PC-9 (cell line): ENCODE results near the gene PRKD1. TPM values are rescaled to one million over a fixed set of nuclear protein-coding genes. Genes with fewer than 3 reads are reported as not detected.

Source experiments
- BruUV-seq: library from RNA; stranded (reverse); fragments of 400-500 nt; replicated peaks from 2 replicates; lab custom pipeline; 2021; lab: Mats Ljungman, UMichigan
- CTCF ChIA-PET: fragments of 300-600 bp; sonication (Branson Sonifier 250); formaldehyde crosslinking; loops from one replicate; lab custom pipeline; 2022; ENCODE audit warnings: antibody characterized with exemption; lab: Charles Lee
- POLR2A ChIA-PET: fragments of 300-600 bp; sonication (Branson Sonifier 250); formaldehyde crosslinking; loops from one replicate; lab custom pipeline; 2022; ENCODE audit warnings: antibody characterized with exemption; ENCODE audit not compliant: unreplicated experiment; lab: Charles Lee
- DNase-seq, 2 experiments: peaks; one replicate each; pipeline versions ENCODE4 v3.0.0 to v3.0.0-alpha.2; 2015 to 2022; ENCODE audit warnings: mixed read lengths in 1 of 2
- H2AFZ ChIP-seq: fragments of 200-600 bp; sonication (generic); 2 replicates; pipeline ENCODE4 v1.8.1; 2017; ENCODE audit warnings: antibody characterized with exemption
- H3F3A ChIP-seq: fragments of 200-600 bp; sonication (generic); 2 replicates; pipeline ENCODE4 v1.8.1; 2017; ENCODE audit warnings: antibody characterized with exemption, mild to moderate bottlenecking, low read depth; ENCODE audit not compliant: insufficient read depth
- H3K27ac ChIP-seq: fragments of 200-600 bp; sonication (generic); 2 replicates; pipeline ENCODE4 v1.6.1; 2016; ENCODE audit warnings: mixed run types
- H3K27me3 ChIP-seq: fragments of 200-600 bp; sonication (generic); 2 replicates; pipeline ENCODE4 v1.6.1; 2016; ENCODE audit warnings: low read depth, mixed run types; ENCODE audit not compliant: insufficient read depth
- H3K36me3 ChIP-seq: fragments of 200-600 bp; sonication (generic); 2 replicates; pipeline ENCODE4 v1.6.1; 2016; ENCODE audit warnings: low read depth, mixed run types
- H3K4me1 ChIP-seq: fragments of 200-600 bp; sonication (generic); replicated peaks from 2 replicates; pipeline ENCODE4 v1.6.1; 2016; ENCODE audit warnings: mixed run types; ENCODE audit not compliant: insufficient read depth
- H3K4me2 ChIP-seq: fragments of 200-600 bp; sonication (generic); 2 replicates; pipeline ENCODE4 v1.6.1; 2017; ENCODE audit warnings: mixed run types
- H3K4me3 ChIP-seq: fragments of 200-600 bp; sonication (generic); 2 replicates; pipeline ENCODE4 v1.6.1; 2016; ENCODE audit warnings: mixed run types
- H3K79me2 ChIP-seq: fragments of 200-600 bp; sonication (generic); 2 replicates; pipeline ENCODE4 v1.6.1; 2017; ENCODE audit warnings: low read depth, mixed run types
- H3K9me2 ChIP-seq: fragments of 200-600 bp; sonication (generic); 2 replicates; pipeline ENCODE4 v1.8.1; 2017; ENCODE audit warnings: mild to moderate bottlenecking; ENCODE audit not compliant: insufficient read depth
- H3K9me3 ChIP-seq: fragments of 200-600 bp; sonication (generic); 2 replicates; pipeline ENCODE4 v1.8.1; 2016; ENCODE audit warnings: low read depth; ENCODE audit not compliant: insufficient read depth
- H4K20me1 ChIP-seq: fragments of 200-600 bp; sonication (generic); 2 replicates; pipeline ENCODE4 v1.8.1; 2017; ENCODE audit not compliant: insufficient read depth
- EZH2 ChIP-seq: fragments of 200-600 bp; sonication (generic); IDR thresholded peaks from 2 replicates; pipeline ENCODE4 v1.8.0; 2017; ENCODE audit warnings: antibody characterized with exemption, low read depth
- intact Hi-C: fragments of 100-400 bp; cut with micrococcal nuclease; formaldehyde crosslinking; loops from one replicate; pipeline ENCODE4 v1.10.0; 2022; ENCODE audit not compliant: unreplicated experiment
- total RNA-seq: library from RNA; stranded (reverse); gene quantifications from 2 replicates; pipeline ENCODE4 v1.2.3, GENCODE V29; 2021
- TF ChIP-seq, protein P1 (sequence below): fragments of 200-600 bp; sonication (generic); conservative IDR thresholded peaks from 2 replicates; pipeline ENCODE4 v1.6.1; 2017; ENCODE audit warnings: mixed run types, antibody characterized with exemption, mild to moderate bottlenecking, moderate library complexity

PRKD1 gene
- total RNA-seq, 1 experiment from 2014 or later: 0.98 TPM

DNA sequence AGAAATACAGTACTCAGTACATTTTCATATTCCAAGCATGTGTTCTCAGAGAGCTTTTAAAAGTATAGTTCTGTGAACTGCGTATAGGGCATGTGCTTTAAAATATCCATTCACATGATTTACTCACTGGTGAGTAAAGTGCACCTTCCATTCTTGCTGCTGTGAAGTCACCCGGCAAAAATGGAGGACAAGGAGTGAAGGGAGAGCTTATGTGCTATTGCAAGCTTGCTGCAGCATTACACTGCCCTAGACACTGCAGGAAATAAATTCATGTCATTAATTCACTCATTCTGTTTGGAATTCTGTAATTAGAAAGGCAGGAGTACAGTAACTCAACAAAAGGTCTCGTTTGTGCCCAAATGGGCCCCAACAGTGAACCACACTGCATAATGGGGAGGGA lies 347.8 kb downstream of the PRKD1 start:
- Histone ChIP-seq H3K4me3 (no peak overlapping the region), H2AFZ (no peak overlapping the region), H4K20me1 (no peaks in the 10 kb centered on the region), H3K9me2 (no peaks in the 10 kb centered on the region), H3K4me1 (no peaks in the 10 kb centered on the region), H3K27me3 (no peaks in the 10 kb centered on the region), H3F3A (no peaks in the 10 kb centered on the region), H3K9me3 (no peaks in the 10 kb centered on the region), H3K4me2 (no peak overlapping the region), H3K36me3 (no peaks in the 10 kb centered on the region), H3K79me2 (no peaks in the 10 kb centered on the region), H3K27ac (no peak overlapping the region)
- no peak for TF ChIP-seq EZH2
- TF ChIP-seq, protein P1, sequence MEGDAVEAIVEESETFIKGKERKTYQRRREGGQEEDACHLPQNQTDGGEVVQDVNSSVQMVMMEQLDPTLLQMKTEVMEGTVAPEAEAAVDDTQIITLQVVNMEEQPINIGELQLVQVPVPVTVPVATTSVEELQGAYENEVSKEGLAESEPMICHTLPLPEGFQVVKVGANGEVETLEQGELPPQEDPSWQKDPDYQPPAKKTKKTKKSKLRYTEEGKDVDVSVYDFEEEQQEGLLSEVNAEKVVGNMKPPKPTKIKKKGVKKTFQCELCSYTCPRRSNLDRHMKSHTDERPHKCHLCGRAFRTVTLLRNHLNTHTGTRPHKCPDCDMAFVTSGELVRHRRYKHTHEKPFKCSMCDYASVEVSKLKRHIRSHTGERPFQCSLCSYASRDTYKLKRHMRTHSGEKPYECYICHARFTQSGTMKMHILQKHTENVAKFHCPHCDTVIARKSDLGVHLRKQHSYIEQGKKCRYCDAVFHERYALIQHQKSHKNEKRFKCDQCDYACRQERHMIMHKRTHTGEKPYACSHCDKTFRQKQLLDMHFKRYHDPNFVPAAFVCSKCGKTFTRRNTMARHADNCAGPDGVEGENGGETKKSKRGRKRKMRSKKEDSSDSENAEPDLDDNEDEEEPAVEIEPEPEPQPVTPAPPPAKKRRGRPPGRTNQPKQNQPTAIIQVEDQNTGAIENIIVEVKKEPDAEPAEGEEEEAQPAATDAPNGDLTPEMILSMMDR: no peak
- ChIA-PET CTCF (no interaction called here), POLR2A (interaction anchor here (0.6 kb wide), 1 partner anchor 114 kb away, joined by 3 read pairs; no protein-coding TSS in a partner anchor)
- DNase-seq: no peak
- BruUV-seq: no TSS peak
- intact Hi-C loops: no loop called here

DNA sequence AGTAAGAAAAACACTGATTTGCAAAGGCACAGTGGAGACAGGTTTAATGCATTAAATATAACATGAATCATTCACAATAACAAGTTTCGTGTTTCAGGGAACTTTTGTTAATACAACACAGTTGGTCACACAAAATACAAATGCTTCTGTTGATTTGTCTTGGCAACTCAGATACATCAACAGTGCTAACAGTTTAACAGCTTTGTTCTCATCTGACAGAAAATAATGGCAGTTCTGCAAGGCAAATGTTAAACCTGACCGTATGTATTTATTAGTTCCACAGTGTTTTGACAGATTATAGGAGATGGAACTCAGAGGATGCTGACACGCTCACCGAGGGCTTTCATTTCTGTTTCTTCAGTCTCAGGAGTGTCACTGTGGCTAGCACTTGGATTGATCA lies 350.7 kb downstream of the PRKD1 start:
- no peaks in the 10 kb centered on the region for H3K9me3 ChIP-seq
- H3K27me3 ChIP-seq: no peaks in the 10 kb centered on the region
- H3K27ac ChIP-seq: no peak overlapping the region
- no peak overlapping the region for H2AFZ ChIP-seq
- H3F3A ChIP-seq: no peaks in the 10 kb centered on the region
- H4K20me1 ChIP-seq: no peaks in the 10 kb centered on the region
- ChIA-PET POLR2A (no interaction called here), CTCF (no interaction called here)
- TF ChIP-seq, protein P1: no peak
- no peak for TF ChIP-seq EZH2
- intact Hi-C loops: no loop called here
- no peaks in the 10 kb centered on the region for H3K79me2 ChIP-seq
- H3K4me1 ChIP-seq: no peaks in the 10 kb centered on the region
- H3K4me2 ChIP-seq: no peak overlapping the region
- no TSS peak for BruUV-seq
- no peaks in the 10 kb centered on the region for H3K9me2 ChIP-seq
- DNase-seq: no peak
- no peak overlapping the region for H3K4me3 ChIP-seq
- no peaks in the 10 kb centered on the region for H3K36me3 ChIP-seq

DNA sequence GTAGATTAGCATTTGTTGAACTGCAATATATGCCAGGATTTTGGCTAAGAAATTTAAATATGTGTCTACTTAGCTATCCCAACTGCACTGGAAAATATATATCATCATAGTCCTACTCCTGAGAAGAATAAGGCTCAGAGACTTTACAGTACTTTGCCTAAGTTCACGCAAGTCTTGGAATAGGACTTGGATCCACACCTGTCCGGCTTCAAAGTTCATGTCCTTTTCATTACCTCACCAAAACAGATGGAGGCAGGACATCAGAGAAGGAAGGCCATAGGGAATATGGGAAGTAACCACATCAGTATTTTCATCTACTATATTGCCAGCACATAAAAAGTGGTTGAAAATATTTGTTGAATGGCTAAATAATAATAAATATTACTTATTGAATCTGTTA lies 358.5 kb downstream of the PRKD1 start:
- no peaks in the 10 kb centered on the region for H3K36me3 ChIP-seq
- no peaks in the 10 kb centered on the region for H3K27me3 ChIP-seq
- DNase-seq: no peak
- CTCF ChIA-PET: no interaction called here
- TF ChIP-seq, protein P1: no peak
- no peak for TF ChIP-seq EZH2
- no peak overlapping the region for H2AFZ ChIP-seq
- no TSS peak for BruUV-seq
- no peaks in the 10 kb centered on the region for H3K79me2 ChIP-seq
- no peaks in the 10 kb centered on the region for H3K9me3 ChIP-seq
- no peak overlapping the region for H3K4me3 ChIP-seq
- no peaks in the 10 kb centered on the region for H4K20me1 ChIP-seq
- H3K4me2 ChIP-seq: no peak overlapping the region
- POLR2A ChIA-PET: no interaction called here
- no peaks in the 10 kb centered on the region for H3K9me2 ChIP-seq
- H3K27ac ChIP-seq: no peak overlapping the region
- H3F3A ChIP-seq: no peaks in the 10 kb centered on the region
- no peaks in the 10 kb centered on the region for H3K4me1 ChIP-seq
- intact Hi-C loops: no loop called here
